AML-193 (cell line): ENCODE results near the gene ZNF282.

Experiments
- DNase-seq, 2 experiments: peaks; one replicate each; lab custom pipeline; 2025; lab: John Stamatoyannopoulos, UW

Gene ZNF282

DNA sequence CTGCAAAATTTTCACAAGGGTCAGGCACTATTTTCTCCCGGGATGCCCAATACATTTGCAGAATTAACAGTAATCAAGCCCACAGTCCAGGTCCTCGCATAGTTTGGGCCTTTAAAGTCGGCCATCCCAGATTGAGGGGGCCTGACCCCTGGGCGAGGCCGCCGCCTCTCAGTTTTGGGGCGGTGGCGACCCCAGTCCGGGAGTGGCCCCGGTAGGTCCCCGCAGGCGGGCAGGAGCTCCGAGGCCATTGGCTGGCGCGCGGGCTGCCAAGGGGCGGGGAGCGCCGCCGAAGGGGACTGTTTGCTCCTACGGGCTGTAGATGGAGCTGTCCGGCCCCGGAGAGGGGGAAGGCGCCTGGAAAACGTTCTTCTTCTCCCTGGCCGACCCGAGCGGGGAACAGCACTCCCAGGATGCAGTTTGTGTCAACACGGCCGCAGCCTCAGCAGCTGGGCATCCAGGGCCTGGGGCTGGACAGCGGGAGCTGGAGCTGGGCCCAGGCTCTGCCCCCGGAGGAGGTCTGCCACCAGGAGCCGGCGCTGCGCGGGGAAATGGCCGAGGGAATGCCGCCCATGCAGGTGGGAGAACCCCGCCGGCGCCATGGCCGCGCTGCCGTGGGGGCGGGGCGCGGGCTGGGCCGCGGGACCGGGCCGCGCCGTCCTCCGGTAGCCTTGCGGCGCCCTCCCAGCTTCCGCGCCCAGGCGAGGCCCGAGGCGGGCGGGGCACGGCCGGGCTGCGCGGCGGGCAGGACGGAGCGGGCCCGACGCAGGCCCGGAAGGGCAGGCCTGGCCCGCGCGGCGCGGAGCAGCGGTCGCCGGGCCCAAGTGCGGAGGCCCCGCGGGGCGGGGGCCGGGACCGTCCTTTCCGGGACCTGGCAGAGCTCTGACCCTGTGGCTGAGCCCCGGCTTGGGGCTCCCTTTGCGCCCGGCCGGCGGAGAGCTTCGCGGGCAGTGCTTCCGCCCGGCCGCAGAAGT, at the start of gene ZNF282:
Gene ZNF282 (plus strand): TSS at position 367 of the 971 bp plus-strand sequence. CDS start 44 bp downstream, at position 411.
- peak; percentile 75 to 78 for DNase-seq

DNA sequence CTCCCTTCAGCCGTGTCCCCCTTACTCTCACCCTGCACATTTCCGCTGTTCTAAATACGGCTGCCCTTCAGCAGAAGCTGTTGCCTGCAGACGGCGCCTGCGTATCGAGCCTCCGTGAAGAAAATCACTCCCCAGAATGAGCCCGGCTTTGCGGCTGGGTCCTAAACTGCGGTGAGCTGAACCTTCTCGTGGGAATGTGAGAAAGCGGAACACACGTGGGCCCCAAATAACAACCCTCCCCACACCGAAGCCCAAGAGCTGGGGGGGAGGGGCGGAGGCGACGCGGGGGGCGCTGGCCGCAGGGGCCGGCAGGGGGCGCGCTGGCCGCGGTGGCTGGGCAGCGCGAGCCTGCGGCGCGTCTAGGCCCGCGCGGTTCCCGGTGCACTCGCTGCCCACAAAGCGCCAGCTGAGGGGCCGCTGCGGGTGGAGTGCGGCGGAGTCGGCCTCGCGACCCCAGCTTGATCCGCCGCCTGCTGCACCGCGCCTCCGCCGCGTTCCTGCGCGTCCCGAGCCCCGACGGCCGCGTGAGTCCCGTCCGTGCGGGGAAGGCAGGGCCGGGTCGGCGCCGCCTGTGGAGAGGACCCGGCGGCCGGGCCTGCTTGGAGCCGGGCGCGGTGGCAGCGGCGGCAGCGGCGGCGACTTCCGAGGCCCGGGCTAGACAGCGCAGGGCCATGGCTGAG, 48.1 kb upstream of the ZNF282 start, which contains the start of gene ZNF398:
Gene ZNF398 (plus strand): TSS at position 382 of the 680 bp plus-strand sequence. CDS start 290 bp downstream, at position 672.
- DNase-seq = peak; percentile 57 to 60

DNA sequence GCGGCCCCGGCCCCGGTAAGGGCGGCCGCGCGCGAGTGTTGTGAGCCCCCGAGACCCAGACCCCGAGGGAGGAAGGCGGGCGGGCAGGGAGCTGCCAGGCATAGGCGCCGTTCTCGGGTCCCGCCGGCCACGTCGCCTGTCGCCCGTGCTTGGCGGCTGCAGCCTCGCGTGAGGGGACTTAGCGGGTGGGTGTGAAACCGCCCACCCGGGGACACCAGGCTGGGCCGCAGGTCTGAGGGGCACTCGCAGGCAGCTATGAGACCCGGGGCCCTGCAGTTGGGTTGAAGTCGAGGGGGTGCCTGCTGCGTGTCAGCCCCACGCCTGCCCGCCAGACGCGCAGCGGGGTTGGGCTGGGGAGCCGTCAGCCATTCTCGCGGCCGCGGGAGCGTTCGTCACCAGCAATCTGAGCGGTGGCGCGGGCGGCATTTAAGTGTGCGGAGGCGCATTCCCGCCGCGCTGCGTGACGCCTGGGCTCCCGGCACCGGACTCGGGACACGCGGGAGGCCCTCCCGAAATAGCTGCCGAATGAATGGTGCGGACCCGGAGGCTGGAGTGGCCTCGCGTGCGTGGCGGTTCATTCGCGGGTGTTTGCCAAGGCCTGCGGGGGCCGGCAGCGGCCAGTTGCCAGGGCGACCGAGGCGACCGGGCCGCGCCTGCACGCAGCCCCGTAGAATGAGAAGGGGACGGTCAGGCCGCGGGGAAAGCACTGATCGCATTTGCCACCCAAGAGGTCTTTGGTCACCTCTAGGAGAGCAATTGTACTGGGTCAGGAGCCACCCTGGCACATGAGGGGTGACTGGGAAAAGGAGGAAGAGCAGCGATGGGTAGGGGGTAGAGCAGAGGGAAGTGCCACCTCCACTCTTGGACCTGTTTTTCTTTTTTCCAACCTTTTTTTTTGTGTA, 47.3 kb upstream of the ZNF282 start:
- DNase-seq = no peak

DNA sequence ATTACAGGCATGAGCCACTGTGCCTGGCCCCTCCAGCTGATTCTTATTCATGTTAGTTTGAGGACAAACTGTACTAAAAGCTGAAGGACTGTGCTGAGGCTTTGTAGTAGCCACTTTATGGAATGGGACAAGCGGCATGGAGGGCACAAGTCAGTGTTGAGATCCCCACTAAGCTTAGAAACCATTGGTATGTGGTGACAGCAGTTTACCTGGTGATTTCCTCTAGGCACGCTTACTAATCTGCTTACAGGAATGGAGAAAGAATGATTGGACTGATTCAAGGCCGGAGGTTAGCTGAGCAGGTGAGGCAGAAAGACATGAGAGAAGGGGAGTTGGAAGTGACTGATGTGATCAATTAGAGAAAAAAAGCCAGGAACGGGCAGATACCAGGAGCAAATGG, 44.4 kb upstream of the ZNF282 start:
- DNase-seq = no peak

DNA sequence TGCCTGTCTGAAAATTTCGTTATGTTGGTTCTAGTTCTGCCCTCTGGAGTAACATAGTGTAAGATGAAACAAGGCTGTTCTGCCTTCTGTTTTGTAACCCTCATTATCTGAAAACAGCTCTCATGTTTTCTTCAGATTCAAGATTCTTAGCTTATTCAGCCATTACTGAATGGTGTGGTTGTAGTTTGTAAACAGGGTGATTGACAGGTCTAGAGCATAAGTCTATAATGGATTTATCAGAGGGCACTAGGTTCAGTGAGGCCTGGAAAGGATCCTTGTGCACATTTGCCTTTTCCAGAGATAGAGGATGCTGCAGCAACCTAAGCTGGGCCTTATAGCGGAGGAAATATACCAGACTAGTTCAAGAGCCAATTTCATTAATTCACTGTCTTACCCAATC, 42.0 kb upstream of the ZNF282 start:
- no peak for DNase-seq

DNA sequence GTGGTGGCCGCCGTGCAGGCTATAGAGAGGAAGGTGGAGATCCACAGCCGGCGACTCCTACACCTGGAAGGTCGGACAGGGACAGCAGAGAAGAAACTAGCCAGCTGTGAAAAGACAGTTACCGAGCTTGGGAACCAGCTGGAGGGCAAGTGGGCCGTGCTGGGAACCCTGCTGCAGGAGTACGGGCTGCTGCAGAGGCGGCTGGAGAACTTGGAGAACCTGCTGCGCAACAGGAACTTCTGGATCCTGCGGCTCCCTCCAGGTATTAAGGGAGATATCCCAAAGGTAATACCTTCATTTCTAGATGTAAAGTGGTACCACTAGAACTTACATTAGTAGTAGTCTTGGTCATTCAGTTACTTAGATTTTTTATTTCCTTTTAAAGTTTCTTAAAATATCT, 41.3 kb upstream of the ZNF282 start:
- no peak for DNase-seq

DNA sequence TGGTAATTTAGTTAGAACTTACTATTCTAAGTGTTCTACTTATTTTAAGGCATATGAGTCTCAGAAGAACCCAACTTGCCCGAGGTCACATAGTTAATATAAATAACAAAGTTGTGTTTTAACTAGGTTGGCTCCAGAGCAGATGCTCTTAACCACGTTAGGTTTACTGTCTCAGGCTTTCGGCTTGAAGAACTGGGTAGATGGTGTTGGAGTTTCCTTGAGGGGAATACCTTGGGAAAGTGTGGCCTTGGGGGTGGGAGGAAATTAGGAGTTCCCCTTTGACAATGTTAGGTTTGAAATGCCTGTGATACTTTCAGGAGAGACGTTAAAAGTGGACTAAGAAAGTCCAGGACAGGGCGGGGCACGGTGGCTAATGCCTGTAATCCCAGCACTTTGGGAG, 38.4 kb upstream of the ZNF282 start:
- DNase-seq = no peak

DNA sequence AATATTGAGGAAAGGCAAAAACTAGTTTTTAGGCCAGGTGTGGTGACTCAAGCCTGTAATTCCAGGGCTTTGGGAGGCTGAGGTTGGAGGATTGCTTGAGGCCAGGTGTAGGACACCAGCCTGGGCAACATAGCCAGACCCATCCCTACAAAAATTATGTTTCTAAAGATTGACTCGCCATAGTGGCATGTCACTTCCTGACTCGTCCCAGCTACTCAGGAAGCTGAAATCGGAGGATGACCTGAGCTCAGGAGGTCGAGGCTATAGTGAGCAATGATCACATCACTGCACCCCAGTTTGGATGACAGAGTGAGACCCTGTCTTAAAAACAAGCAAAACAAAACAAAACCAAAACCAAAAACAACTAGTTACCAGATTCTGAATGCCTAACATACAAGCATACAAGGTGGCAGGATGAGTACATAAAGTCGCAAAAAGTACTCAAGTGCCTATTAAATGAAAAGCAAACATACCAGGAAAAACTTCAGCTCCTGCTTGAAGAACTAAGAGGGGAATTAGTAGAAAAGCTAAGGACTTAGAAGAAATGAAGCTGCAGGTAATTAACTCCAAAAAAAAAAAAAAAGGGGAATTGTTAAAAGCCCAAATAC, 34.0 kb upstream of the ZNF282 start:
- no peak for DNase-seq

DNA sequence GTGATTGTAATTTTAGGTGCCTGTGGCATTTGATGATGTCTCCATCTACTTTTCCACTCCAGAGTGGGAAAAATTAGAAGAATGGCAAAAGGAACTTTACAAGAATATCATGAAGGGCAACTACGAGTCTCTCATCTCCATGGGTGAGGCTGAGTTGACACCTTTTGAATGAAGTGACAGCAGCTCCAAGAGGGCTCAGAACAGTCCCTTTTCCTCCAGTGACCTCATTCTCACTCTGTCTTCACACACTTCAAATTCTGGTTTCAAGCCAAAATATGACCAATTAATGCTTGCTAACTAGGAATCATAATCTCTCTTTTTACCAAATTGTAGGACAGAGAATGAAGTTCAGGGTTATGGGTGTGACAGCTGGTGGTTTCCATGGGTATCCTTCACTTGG, 29.2 kb upstream of the ZNF282 start:
- DNase-seq = no peak

DNA sequence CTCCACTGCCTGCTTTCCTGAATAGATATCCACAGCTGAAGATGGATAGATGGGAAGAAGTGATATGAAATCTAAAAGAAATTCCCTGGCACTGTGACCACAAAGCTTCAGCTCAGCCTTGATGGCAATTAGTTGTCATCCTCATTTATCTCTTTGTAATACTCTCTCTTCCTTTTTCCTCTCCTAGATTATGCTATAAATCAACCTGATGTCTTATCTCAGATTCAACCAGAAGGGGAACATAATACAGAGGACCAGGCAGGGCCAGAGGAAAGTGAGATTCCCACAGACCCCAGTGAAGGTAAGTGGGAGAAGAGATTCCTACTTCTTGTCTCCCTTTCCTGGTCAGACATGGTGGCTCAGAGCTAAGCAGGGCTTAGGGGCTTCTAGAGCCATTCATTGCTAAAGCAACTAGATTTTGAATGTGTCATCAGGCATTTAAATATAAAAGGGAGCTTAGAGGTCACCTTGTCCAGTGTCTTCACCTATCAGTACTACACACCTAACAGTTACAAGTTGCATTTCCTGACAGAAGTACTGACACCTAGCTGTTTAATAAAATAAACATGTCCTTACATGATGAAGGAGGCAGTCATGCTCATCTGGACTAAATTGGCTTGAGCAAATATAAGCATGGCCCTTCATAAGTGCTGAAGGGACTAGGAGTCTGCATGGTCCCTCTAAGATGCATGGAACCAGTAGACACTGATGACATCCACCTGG, 28.6 kb upstream of the ZNF282 start:
- DNase-seq = no peak

DNA sequence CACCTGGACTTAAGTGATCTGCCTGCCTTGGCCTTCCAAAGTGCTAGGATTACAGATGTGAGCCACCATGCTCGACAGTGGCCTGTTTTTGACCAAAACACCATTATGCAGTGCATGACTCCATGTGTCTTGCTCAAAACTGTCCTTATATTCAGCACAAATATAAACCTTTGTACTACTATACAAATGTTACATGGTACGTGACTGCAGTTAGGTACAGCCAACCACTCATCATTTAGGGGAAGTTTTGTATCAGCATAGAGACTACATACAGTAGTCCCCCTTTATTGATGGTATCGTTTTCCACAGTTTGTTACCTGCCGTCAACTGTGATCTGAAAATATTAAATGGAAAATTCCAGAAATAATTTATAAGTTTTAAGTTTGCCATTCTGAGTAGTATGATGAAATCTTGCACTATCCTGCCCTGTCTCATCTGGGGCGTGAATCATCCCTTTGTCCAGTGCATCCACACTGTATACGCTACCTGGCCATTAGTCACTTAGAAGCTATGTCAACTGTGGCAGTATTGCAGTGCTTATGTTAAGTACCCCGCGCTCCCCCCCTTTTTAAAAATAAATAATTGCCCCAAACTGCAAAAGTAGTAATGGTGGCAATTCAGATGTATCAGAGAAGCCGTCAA, 23.3 kb upstream of the ZNF282 start:
- no peak for DNase-seq

DNA sequence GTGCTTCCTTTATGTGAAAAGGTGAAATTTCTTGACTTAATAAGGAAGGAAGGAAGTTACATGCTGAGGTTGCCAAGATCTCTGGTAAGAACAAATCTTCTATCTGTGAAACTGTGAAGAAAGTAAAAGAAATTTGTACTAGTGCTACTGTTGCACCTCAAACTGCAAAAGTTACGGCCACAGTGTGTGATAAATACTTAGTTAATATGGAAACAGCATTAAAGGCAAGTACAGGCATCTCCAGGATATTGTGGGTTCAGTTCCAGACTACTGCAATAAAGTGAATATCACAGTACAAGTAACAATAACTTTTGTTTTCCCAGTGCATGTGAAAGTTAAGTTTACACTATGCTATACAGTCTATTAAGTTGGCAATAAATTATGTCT, 22.8 kb upstream of the ZNF282 start:
- DNase-seq = no peak

DNA sequence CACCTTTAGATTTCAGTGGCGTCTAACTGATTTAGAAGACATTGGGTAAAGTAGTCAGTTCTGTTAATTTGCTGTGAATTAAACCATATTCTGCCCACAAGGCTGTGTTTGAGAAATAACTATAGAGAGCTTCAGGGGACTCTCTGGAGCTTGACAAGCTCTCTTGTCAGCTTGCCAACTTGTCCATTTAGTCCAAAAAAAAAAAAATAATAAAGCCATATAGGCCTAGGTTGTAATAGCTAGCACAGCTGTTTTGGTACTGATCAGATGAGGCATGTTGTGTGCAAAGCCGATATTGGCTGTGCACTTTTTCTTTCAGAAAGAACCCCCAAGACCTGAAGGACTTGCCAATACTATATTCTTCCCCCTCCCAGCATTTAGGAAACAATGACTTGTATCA, 20.2 kb upstream of the ZNF282 start:
- DNase-seq = no peak

DNA sequence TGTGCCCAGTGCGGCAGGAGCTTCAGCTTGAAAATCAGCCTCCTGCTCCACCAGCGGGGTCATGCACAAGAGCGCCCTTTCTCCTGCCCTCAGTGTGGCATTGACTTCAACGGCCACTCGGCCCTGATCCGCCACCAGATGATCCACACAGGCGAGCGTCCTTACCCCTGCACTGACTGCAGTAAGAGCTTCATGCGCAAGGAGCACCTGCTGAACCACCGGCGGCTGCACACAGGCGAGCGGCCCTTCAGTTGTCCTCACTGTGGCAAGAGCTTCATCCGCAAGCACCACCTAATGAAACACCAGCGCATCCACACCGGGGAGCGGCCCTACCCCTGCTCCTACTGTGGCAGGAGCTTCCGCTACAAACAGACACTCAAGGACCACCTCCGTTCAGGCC, 16.1 kb upstream of the ZNF282 start:
- no peak for DNase-seq

DNA sequence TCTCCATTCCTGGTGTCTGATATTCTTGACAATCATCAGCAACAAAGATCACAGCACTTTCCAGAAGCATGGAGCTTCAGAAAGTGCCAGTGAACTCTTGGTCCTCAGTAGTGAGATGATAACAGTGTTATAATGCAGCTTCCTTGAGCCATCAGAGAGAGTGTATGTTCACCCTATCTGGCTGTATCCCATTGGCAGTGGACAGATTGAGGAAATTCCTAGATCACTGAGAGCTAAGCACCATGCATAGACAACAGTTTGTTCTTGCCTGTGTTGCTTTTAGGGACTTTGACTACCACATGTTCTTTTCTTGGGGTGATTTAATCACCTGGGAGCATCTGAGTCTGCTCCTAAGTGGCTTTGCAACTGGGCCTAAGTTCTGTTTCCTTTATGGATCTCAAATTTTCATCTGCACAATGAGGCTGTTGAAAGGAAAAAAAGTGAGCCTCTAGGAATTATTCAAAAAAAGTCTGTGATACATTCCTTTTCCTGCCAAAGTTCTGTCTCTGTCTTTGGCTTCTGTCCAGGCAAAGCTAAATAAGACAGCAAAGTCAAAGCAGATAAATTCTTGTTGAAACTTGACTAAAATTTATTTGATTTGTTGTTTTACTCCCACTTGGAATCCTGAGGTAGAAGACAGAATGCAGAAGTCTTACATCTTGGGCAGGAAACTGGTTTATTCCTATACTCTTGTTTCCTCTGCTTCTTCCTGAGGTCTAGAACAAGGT, 14.5 kb upstream of the ZNF282 start:
- DNase-seq = no peak

DNA sequence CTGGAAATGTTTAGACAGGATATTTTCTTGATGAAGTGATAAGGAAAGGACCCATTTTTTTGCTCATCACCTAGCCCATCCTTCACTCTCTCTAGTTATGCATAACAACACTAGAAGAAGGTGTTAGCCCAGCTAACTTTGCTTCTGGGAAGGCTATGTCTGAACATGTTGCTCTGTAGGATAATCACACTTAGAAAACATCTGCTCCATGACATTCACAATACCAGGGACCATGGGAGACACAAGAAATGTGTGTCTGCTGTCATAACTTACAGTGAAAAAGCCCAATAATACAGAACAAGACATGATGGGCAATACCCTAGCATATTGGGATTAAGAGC, 13.9 kb upstream of the ZNF282 start:
- DNase-seq = no peak

DNA sequence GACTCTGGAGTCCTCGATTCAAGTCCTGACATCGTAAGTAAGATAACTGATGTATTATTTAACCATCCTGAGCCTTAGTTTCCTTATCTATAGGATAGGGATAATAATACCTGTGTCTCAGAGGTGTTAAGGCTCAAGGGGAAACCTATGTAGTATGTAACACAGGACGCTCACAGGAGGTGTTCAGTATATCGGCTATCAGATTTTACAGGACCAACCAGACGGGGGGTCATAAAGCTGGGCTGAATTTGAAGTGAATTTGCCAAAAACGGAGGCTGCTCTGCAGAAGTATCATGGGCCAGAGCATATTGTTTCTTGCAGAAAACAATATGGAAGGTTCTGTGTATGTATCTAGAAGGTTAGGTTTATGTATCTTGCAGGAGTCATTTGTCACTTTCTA, 11.1 kb upstream of the ZNF282 start:
- no peak for DNase-seq

DNA sequence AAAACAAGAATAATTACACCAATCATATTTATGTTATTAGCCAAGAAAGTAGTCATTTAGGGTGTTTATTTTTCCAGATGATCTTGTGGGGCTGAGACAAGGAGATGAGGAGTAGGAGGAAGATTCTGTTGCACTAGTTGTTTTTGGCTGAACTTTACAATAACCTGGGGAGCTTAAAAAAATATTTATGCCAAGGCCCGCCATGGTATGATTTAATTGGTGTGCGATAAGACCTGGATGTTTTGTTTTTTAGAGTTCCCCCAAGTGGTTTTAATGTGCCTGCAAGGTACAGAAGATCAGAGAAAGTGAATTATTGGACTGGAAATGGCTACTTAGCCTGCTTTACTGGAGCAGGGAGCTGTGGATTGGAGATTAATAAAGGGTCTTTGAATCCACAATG, 7.1 kb upstream of the ZNF282 start:
- DNase-seq = no peak

DNA sequence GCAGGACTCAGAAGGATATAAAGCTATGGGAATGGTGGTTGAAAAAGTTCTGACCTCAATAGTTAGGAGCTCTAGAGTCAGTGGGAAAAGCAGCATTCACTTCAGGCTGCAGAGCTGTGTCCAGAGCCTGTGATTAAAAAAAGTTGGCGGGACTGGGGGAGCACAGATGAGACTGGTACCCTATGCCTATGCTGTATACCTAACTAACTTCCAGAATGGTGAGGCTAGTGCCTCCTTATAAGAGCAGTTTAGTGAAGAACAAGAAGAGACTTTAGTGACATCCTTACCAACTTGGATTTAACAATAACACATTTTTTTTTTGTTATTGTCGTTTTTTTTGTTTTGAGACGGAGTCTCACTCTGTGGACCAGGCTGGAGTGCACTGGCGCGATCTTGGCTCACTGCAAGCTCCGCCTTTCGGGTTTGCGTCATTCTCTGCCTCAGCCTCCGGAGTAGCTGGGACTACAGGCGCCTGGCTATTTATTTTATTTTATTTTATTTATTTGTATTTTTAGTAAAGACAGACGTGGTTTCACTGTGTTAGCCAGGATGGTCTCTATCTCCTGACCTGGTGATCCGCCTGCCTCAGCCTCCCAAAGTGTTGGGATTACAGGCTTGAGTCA, 6.6 kb upstream of the ZNF282 start:
- DNase-seq = no peak

DNA sequence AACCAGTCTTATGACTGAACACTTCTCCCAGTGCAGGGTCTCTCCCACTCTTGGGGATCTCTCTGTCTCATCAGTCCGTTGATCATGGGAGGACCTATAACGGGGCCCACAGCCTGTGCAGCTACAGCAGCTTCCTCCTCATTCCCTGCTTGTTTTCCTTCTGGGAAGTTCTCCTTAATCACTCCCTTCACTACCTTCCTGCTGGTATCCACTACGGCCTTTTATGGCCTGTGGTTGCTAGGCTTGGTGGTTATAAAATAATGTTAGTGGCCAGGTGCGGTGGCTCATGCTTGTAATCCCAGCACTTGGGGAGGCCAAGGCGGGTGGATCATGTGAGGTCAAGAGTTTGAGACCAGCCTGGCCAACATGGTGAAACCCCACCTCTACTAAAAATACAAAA, 3.5 kb upstream of the ZNF282 start:
- DNase-seq = no peak
